Activated CD8-positive, alpha-beta memory T cell treated with anti-CD3 and anti-CD28 coated beads for 1 hour (primary cell): ENCODE measurements around the gene AMBRA1.
"Not testable (repeated sequence)": the region's sequence is repeated elsewhere in the genome, so short reads cannot be mapped to it uniquely, and the experiment has no call there.

Experiments
- DNase-seq, 2 donors: peaks; one replicate each; pipeline ENCODE4 v3.0.0-alpha.2; 2020; ENCODE audit warnings: low read depth in 1 of 2; ENCODE audit errors: extremely low read depth in 1 of 2

AMBRA1 gene

DNA sequence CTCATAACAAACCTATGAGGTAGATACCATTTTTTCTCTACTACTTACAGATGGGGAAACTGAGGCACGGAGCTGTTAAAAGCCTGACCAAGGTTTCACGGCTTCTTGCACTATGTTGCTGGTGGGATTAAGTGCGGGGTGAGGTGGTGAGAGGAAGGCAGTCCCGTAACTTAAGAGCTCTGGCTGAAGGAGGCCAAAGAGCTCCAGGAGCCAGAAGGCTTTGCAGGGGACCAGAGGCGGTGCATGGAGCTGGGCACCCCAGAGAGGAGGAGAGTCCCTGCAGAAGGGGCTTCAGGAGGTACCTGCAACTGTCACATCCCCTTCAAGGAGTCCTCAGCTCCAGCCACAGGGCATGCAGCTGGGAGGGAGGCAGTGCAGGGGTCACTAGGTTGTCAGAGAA is 206.4 kb downstream of the AMBRA1 start:
- no peak for DNase-seq

DNA sequence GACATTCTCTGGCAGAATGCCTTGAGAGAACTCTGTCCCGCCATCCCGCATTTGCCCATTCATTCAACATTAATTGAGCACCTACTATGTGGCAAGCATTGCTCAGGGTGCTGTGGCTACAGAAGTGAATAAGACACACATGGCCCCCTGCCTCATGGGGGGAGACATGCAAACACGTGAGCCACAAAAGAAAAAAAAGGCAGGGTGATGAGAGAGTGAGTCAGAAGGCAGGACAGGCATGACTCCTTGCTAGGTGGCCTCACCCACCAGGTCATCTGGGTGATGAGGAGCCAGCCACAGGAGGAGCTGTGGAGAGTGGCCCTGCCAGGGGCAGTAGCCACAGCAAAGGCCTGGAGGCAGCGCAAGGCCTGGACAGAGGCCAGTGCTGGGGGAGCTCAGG is 207.1 kb downstream of the AMBRA1 start:
- DNase-seq = no peak

DNA sequence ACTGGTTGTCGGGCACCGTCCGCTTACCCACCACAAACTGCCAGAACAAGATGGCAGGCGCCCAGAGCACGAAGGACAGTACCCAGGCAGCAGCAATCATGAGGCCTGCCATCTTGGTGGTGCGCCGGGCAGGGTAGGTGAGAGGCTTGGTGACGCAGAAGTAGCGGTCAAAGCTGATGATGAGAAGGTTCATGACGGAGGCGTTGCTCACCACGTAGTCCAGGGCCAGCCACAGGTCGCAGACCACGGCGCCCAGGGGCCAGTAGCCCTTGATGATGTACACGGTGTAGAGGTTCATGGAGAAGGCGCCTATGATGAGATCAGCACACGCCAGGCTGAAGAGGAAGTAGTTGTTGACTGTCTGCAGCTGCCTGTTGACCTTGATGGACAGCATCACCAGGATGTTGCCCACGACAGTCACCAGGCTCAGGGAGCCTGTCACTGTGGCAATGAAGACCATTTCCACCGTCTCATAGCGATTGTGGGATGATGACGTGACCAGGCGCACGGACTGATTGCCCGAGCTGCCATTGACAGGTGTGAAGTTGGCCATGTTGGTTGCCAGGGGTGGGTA is 207.7 kb downstream of the AMBRA1 start:
- no peak for DNase-seq

DNA sequence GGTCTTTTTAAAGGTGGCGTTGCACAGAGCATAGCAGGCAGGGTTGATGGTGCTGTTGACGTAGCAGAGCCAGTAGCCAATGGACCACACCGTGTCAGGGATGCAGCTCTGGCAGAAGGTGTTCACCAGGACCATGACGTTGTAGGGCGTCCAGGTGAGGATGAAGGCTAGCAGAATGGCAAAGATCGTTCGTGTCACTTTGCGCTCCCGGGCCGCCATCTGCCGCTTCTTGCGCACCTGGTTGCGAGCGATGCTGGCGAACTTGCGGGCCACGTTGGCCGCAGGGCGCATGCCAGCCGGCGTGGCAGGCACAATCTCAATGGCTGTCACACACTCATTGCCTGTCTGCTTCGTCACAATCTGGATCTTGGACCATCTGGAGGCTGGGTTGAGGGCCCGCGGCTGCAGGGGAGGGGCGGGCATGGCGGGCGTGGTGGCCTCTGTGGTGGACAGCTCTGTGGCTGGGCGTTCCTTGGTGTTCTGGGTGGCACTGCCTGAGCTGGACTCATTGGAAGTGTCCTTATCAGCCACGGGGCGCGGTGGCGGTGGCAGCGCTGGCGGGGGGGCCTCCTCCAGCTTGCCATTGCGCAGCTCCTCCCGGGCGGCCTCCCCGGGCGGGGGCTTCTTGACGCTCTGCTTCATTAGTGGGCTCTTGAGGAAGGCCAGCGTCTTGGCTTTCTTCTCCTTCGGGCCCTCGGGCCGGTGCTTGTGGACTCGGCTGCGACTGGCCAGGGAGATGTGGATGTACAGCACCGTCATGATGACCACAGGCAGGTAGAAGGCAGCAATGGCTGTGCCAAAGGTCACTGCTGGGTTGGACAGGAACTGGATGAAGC is 208.4 kb downstream of the AMBRA1 start:
- DNase-seq = no peak

DNA sequence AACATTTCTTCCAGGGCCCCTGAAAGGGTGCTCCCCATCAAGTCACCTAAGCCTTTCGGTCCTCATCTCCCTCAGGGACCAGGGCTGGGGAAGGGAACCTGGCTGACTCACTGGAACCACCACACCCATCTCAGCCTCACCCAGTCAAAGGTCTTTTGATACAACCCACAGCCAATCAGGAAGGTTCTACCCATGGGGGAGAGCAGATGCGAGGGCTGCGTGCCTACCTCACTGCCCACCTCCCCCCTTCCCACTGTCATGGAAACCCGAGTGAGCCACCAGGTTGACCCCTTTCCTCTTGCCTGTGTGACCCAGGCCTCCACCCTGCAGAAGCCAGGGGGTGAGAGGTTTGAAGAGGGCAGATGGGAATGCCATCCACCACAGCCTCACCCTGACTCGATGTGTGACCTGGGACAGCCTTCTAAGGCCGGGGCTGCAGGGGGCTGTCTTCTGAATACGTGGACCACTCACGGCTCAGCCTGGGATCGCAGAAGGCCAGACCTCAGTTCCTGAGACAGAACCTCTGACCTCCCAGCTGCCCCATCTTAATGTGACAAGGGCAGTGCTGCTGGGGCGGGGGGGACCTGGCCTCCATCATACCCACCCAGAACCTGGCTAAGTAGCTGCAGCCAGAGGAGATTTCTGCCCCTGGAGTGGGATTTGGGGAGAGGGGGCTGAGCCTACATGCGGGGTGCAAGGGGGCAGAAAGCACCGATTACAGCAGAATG is 209.7 kb downstream of the AMBRA1 start:
- DNase-seq = no peak

DNA sequence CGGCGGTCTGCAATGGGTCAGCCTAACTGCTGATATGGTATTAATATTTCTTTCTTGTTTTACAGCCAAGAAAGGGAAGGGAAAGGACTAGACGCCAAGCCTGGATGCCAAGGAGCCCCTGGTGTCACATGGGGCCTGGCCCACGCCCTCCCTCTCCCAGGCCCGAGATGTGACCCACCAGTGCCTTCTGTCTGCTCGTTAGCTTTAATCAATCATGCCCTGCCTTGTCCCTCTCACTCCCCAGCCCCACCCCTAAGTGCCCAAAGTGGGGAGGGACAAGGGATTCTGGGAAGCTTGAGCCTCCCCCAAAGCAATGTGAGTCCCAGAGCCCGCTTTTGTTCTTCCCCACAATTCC is 210.4 kb downstream of the AMBRA1 start:
- no peak for DNase-seq

DNA sequence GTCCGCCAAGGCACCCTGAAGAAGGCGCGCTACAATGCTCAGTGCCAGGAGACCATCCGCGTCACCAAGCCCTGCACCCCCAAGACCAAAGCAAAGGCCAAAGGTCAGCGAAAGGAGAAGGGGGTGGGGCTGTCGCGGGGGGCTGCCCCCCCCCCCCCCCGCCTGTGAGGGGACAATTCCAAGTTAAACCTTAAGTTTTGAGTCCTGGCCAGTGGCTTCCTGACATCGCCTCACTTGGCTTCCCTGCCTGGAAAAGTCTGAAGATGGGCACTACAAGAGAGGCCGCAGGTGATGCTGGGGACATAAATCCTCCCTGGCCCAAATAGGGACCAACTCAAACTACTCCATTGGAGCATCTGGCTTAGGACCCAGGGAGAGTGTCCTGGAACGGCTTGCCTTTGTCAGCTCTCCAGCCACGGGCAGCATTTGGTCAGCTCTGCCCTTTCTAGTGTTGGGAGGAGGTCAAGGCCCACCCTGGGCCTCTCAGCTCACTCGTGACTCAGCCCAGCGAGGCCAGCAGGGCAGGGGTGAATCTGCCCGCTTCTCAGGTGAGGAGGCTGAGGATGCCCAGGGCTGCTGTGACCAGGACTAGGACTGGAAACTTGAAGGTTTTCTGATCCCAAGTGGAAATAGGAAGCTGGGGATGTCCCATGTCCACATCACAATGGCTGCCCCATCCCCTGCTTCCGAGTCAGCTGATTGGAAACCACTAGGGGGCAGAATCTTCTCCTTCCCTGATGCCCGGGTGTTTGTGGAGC is 211.0 kb downstream of the AMBRA1 start:
- no peak for DNase-seq

DNA sequence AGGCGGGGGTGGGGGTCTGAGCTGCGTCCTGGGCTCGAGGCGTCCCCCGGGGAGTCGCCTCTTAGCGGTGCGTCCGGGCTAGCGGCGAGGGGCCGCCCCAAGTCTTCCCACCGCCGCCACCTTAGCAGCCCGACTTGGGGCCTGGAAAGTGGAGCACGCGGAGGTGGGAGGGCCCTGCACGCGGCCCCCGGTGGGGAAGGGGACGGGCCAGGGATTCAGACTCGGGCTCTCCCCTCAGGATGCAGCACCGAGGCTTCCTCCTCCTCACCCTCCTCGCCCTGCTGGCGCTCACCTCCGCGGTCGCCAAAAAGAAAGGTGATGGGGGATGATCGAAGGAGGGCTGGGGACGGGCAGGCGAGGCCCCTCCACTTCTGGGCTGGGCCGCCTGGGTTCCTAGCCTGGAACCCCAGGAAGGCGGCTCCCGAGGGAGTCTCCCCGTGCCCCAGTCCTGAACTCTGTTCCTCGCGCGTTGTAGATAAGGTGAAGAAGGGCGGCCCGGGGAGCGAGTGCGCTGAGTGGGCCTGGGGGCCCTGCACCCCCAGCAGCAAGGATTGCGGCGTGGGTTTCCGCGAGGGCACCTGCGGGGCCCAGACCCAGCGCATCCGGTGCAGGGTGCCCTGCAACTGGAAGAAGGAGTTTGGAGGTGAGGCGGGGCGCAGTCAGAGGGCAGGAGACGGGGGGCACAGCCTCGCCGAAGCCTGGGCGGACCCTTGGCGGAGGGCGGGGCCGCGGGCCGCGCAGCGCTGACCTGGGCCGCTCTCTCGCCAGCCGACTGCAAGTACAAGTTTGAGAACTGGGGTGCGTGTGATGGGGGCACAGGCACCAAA is 211.8 kb downstream of the AMBRA1 start:
- no peak for DNase-seq

DNA sequence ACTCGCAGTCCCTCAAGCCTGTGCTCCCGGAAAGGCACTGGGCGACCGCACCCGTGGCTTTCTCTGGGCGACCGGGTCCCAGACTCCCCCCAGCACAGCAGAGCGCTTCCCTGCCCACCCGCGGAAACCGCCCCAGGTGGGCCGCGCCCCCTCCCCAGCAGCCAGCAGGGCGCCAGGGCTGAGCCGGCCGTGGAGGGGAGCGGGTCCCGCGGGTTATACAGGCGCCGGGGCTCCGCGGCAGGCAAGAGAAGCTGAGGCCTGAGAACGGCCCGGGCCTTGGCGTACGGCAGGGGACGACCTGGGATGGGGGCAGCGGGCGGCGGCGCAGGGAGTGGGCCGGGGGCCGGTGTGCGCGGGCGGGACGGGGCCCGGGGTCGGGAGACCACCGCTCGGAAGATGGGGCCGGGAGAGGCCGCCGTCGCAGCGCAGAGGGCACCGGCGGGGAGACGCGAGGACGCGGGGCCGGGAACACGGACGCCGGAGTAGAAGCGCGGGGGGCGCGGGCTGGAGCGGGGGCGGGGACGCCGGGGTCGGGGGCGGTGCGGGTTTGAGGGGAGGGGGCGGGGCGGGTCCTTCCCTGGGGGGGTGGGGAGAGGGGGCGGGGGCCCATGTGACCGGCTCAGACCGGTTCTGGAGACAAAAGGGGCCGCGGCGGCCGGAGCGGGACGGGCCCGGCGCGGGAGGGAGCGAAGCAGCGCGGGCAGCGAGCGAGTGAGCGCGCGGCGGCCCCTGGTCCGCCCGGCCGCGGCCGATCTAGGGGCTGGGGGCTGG is 212.6 kb downstream of the AMBRA1 start, which contains the start of gene MDK:
Gene MDK (plus strand): TSS at position 622 of the 771 bp plus-strand sequence. CDS start 389 bp downstream, outside the sequence.
- DNase-seq = no peak

DNA sequence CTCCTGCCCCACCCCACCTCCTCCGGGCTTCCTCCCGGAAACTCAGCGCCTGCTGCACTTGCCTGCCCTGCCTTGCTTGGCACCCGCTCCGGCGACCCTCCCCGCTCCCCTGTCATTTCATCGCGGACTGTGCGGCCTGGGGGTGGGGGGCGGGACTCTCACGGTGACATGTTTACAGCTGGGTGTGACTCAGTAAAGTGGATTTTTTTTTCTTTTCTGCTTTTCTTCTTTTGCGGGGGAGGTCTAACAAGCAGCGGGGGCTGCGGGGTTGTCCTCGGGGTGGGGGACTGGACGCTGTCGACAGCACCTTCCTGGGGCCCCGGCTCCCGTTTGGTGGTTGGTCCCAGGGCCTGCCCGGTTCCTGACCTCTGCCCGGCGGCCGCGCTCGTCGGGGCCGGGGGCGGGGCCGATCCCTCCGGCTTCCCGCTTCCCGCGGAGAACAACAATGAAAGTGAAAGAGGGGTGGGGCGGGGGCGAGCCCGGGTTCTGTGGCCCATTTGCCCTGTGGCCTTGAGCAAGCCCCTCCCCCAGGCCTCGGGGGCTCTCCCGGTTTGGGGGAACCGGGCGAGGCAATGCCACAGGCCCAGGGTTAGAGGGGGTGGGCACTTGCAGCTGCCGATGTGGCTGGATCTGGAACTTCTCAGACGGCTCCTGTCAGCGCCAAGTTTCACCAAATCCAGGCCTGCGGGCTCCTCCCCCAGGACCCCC is 213.3 kb downstream of the AMBRA1 start:
- DNase-seq = no peak

DNA sequence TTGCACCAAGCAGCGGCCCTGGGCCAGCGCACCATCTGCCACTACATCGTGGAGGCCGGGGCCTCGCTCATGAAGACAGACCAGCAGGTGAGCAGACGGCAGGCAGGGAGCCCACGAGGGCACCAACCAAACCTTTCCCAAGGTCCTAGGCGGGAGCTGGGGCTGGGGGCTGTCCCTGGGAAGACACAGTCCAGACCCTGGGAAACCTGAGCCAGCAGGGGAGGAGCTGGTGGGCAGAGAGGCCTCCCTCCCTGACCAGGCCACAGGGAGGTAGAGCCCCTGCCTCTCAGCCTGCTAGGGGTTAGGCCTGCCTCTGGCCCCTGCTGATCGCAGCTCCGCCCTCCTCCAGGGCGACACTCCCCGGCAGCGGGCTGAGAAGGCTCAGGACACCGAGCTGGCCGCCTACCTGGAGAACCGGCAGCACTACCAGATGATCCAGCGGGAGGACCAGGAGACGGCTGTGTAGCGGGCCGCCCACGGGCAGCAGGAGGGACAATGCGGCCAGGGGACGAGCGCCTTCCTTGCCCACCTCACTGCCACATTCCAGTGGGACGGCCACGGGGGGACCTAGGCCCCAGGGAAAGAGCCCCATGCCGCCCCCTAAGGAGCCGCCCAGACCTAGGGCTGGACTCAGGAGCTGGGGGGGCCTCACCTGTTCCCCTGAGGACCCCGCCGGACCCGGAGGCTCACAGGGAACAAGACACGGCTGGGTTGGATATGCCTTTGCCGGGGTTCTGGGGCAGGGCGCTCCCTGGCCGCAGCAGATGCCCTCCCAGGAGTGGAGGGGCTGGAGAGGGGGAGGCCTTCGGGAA is 214.1 kb downstream of the AMBRA1 start:
- not testable (repeated sequence) for DNase-seq

DNA sequence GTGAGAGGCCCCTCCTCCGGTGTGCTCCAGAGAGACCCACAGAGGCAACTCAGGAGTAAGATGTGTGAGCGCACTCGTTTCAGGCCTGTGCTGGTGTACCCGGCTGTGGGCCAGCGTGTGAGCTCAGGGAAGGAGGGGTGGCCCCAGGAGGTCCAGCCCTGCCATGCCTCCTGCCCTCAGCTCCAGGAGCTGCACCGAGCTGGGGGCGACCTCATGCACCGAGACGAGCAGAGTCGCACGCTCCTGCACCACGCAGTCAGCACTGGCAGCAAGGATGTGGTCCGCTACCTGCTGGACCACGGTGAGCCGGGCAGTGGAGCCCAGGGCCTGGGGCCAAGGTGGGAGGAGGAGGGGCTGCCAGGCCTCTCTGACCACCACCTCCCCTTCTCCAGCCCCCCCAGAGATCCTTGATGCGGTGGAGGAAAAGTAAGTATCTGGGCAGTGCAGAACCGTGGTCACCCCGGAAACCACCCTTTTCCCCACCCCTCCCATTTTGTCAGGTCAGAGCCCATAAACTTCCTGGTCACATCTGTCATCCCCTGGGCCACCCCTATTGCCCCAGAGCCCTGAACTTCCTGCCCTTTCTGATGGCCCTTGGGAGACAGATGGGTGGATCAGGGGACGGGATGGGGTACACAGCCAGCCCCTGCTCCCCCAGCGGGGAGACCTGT is 214.9 kb downstream of the AMBRA1 start:
- no peak for DNase-seq

DNA sequence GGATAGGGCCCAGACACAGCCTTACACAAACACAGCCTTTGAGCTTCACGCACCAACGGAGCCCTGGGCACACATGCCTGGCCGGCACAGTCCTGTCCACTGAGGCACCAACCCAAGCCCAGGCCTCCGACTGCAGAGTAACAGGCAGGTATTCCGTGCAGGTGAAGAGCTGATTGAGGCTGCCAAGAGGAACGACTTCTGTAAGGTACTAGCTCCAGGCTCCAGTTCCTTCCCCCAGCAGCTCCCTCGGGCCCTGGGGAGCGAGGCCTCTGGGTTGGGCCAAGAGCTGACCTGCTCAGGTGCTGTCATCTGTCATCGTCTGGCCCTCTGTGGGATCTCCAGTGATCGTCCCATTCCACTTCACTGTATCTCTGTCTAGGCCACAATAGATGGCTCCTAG is 215.5 kb downstream of the AMBRA1 start:
- DNase-seq = no peak

DNA sequence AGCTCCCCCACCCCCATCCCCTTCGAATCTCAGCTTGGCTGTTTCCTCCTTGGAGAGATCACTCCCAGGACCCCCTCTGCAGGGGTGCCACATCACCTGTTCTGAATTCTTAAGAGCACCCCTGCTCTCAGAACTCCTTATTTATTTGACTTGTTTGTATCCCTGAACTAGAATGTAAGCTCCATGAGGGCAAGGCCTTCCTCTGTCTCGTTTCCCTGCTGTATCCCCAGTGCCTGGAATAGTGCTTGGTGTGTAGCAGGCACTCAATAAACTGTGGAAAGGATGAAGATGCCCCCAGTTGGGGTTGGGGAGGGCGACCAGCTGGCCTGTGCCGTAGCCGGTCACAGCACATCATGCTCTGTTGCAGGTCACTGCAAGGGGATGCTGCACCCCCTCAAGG is 216.0 kb downstream of the AMBRA1 start:
- DNase-seq = no peak

DNA sequence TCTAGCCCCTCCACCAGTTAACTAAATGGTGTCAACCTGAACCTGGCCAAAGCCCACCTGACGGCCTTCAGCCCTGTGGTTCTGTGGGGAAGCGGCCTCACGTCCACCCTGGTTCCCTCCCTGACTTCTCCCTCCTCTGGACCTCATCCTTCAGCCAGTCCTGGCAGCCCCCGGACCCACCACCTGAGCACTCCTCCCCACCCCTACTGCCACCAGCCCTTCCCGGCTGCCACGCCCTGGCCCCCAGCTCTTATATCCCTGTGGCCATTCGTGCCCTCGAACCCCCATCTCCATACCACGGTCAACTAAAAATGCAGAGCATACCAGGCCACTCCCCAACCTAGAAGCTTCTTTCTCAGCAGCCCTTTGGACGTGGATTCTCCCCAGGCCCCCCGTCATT is 216.5 kb downstream of the AMBRA1 start:
- no peak for DNase-seq

DNA sequence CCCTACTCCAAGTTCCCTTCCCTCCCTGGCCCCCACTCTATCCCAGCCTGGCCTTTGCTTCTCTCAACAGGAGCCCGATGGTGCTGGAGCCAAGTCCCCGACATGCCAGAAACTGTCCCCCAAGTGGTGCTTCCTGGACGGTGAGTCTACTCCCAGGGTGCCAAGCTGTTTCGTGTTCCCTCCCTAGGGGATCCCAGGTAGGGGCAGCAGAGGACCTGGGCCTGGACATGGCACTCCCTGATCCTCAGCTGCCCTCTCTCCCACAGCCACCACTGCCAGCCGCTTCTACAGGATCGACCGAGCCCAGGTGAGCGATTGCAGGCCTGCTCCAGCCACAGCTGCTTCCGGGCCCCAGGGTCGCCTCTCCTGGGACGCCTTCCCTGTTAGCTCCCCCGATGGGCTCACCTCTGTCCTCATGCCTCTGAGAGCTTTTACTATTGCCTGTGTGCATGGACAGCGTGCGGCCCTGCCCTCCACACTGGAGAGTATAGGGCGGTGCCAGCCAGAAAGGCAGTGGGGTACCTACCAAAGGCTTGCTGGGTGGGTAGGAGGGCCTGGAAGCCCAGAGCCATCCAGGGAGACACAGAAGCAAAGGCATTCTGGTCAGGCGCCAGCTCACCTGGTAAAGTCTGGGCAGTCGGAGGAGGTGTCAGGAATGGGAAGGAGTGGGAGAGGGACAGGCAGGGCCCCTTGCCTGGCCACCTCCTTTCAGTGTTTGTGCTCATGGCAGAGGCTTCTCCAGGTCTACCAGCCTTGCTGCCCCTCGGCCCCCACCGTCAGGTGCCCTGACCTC is 217.4 kb downstream of the AMBRA1 start:
- DNase-seq = no peak
